Stimulated activated CD4-positive, alpha-beta T cell treated with anti-CD3 and anti-CD28 coated beads, Interleukin-4, amount 100 ng/mL, for 1 hour (primary cell): ENCODE measurements around the gene POC1A.
"Not testable (repeated sequence)": the region's sequence is repeated elsewhere in the genome, so short reads cannot be mapped to it uniquely, and the experiment has no call there.

Source experiments
- DNase-seq: peaks from one replicate; pipeline ENCODE4 v3.0.0-alpha.2; 2020

The POC1A gene

GRCh38 chr3:52183786-52184445, 29.7 kb upstream of the POC1A start:
- DNase-seq, result no peak

DNA sequence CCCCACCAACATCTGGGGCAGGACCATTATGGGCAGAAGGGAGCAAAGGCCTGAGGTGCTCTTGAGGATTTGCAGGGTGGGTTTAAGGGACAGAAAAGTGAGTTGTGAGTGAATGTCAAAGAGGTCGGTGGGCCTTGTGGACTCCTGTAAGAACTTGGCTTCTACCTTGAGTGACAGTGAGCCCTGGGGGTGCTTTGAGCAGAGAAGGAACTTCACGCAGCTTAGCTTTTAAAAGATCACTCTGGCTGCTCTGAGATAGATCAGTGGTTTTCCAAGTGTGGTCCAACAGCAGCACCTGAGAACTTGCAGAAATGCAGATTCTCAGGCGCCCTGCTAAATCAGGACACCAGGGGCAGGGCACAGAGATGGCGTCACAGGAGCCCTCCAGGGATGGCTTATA, 28.5 kb upstream of the POC1A start:
- DNase-seq, result no peak

DNA sequence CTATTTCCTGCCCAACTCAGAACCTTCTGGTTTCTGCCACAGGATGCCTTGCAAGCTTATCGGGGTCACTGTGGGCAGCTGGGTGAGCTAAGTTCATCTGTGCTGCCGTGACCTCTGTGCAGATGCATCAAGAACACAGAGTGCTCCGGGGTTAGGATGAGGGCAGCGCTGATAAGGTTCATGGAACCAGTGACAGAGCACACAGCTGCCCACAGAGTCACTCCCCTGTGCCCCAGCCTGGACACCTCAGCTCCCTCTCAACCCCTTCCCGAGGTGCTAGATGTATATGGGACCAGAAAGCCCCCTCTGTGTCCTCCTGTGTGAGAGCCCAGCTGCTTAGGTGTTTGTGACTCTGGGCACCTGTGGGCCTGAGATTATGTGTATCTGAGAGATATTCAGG, 28.0 kb upstream of the POC1A start:
- no peak for DNase-seq

GRCh38 chr3:52181543-52181942, 27.3 kb upstream of the POC1A start:
- no peak for DNase-seq

- DNase-seq, result no peak
These were observed 24.3 kb upstream of the POC1A start for GRCh38 chr3:52178537-52178936.

DNA sequence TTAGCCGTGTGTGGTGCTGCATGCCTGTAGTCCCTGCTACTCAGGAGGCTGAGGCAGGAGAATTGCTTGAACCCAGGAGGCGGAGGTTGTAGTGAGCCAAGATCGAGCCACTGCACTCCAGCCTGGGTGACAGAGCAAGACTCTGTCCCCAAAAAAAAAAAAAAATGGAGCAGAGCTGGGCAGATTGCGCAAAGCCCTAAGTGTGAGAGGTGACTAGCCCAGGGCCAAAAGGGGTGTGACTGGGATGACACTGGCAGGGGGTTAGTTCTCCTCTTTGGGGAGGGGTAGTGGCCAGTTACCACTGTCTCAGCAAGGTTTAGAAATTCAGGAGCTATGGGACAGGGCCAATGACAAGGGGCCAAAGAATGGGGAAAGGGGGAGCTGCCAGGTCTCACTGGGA, 23.9 kb upstream of the POC1A start:
- DNase-seq, result not testable (repeated sequence)

GRCh38 chr3:52177701-52178042, 23.4 kb upstream of the POC1A start:
- DNase-seq, result no peak

GRCh38 chr3:52176951-52177700, 22.9 kb upstream of the POC1A start:
- no peak for DNase-seq

DNA sequence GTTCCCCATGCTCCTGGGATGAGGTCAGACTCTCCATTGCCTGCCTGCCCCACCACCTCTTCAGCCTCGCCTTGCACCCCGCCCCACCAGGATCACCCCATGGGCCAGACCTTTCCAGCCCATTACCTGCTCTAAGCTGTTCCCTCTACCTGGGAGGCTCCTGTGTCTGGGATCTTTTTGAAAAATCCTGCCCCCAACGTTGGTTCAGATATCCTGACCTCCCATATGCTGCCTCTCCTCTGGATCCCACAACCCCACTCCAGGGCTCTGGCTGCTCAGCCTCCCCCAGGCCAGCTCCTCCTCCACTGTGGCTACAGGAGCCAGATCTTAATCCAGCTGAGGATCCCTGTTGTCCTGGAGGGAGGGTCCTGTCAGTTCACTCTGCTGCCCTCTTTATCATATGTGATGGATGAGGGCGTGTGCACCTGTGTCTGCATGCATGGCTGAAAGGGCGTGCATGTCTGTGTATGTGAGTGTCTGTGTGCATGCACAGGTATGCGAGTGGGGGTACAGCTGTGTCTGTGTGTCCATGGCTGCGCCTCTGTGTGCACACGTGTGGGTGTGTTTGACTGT, 22.0 kb upstream of the POC1A start:
- DNase-seq, result no peak

- DNase-seq, result no peak
These were observed 21.4 kb upstream of the POC1A start for GRCh38 chr3:52175416-52176179.

DNA sequence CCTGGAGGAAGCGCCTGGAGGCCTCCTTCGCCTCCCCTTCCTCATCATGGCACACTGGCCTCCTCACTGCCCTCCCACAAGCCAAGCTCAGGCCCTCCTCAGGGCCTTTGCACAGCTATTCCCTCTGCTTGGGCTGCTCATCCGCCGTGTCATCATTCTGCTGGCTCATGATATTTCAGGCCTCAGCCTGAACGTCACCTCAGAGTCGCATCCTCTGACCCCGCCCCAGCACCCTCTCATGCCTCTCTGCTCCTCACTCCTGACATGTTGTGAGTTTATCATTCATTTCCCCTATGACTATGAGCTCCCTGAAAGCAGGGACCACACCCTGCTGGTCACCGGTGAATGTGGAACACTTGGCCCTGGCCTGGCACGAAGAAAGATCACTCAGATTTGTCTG, 20.7 kb upstream of the POC1A start:
- DNase-seq, result no peak

DNA sequence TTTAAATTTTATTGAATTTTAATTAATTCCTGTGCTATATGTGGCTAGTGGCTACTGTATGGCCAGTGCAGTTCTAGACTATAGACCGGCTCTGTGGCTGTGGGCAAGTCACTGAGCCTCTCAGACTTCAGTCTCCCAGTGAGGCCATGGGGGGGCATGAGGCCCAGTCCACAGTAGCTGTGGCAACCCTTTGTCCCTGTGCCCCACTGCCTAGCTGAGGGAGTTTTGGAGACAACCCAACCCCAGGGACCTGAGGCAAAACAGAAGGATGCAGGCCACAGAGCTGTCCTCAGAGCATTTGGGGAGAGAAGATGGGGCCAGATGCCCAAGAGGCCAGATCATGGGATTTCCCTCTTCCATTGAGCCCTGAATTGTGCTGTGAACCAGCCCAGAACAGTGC, 18.9 kb upstream of the POC1A start:
- DNase-seq, result no peak

GRCh38 chr3:52172262-52172757, 18.1 kb upstream of the POC1A start:
- DNase-seq, result no peak

DNA sequence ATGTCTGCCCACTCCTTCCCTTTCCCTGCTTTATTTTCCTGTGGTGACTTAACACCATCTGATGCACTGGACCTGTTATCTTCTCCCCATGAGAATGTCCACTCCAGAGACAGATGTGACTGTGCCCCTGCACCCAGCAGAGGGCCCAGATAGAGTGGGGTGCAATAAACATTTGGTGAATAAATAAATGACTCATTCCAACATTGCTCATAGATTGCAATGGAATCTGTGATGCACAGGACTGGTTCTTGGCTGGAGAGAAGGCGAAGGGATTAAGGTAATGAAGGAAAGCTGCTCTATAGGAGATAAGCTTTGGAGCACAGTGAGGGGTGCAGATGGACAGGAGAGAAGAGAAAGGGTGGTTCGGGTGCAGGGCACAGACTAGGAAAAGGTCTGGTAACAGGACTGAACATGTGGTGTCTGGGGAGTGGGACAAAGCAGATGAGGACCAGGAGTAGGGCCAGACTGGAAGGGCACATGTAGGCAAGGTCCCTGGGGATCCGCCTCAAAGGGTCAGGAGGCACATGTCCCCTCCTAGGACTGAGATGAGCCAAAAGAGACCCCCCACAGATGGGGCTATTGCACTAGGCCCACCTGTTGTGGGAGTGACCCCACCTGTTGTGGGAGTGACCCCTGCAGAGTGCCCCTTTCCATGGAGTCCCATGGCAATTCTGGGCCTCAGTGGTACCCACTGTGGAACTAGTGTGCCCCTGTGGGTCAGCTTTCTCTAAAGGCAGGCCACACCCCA, 17.5 kb upstream of the POC1A start:
- no peak for DNase-seq

DNA sequence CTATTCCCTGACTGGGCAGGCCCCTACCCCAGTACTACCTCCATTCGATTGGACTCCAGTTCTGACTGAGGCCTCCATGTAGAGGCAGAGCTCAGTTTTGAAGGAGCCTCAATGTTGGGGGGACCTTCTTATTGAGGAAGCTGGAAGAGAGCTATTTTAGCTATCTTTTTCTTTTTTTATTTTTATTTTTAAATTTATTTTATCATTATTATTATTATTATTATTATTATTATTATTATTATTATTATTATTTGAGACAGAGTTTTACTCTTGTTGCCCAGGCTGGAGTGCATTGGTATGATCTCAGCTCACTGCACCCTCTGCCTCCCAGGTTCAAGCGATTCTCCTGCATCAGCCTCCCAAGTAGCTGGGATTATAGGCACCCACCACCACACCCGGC, 16.0 kb upstream of the POC1A start:
- not testable (repeated sequence) for DNase-seq

DNA sequence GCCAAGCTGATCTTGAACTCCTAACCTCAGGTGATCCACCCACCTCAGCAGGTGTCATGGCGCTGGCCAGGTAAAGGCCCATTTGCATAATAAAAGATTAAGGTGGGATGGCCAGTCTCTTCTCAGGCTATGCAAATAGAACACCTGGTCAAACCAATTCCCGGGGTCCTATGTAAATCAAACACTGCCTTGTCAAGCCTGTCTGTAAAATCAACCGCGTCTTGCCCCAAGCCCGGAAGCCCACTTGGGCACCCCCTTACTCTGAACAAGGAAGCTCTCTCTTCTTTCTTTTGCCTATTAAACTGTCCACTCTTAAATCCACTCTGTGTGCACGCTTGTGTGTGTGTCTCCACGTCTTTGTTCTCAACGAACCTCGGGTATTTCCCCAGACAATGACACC, 13.0 kb upstream of the POC1A start:
- DNase-seq, result no peak

GRCh38 chr3:52162250-52162872, 8.1 kb upstream of the POC1A start:
- no peak for DNase-seq

- no peak for DNase-seq
These were observed 5.3 kb upstream of the POC1A start for GRCh38 chr3:52159503-52159902.

DNA sequence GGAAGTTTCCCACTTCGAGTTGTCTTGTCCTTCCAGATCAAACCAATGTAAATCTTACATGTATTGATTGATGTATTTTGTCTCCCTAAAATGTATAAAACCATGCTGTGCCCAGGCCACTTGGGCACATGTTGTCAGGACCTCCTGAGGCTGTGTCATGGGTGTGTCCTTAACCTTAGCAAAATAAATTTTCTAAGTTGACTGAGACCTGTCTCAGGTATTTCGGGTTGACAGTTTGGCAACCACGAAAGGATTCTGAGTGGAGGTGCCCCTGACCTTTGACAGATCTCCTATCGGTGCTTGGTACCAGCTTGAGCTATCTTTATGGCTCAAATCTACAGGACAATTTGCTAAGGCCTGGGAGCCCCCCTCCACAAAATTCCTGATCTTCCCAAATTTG, 1.7 kb upstream of the POC1A start:
- no peak for DNase-seq

DNA sequence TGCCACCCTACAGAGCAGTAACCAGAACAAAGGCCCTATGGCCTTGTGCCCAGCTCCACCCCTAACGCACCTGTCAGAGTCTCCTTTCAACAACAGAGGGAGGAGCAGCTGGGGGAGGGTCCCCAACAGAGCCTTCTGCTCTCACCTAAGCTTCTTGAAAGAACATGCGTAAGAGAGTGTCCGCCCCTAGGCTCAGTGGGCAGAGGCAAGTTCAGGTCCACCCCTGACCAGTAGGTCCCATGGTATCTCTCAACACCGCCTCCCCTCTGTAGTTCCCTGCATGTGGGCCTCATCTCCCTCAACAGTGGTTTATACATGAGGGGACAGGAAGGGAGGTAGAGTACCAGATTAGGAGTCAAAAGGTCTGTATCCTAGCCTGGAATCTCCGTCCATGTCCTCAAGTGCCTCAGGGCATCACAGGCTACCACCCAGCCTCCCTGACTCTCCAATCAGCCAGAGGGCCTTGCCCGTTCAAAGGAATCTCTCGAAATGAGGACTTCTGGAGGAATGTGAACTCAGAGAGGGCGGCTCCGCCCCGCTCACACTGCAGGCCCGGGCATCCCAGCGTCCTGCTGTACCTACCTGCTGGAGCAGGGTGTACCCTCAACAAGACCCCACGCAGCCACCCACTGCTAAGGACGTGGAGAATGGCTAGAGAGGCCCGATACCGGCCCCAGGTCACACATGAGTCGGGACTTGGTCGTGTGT, 680 bp downstream of the POC1A start:
- DNase-seq, result no peak

- DNase-seq, result not testable (repeated sequence)
These were observed 2.2 kb downstream of the POC1A start for GRCh38 chr3:52151991-52152390.

DNA sequence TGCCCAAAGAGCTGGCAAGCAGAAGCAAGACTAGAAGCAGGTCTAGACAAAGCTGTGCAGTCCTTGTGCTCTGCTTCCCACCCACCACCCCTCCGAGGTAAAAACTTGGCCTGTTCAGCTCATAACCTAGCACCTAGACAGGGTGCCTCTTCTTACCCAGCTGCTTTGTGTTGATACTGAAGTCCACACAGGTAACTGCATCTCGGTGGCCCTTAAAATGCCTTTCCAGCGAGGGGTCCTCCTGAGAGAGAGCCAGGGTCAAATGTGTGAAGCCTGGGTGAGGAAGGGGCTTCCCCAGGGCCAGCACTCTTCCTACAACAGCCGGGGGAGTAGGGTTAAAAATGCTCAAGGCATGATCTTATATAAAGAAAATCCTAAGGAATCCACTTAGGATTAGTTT, 3.4 kb downstream of the POC1A start:
- DNase-seq, result no peak
